ENCODE results near the gene ELL2. TPM values are rescaled to one million over a fixed set of nuclear protein-coding genes. Genes with fewer than 3 reads are reported as not detected.
"Not testable (repeated sequence)": the region's sequence is repeated elsewhere in the genome, so short reads cannot be mapped to it uniquely, and the experiment has no call there.

Gene ELL2
- total and polyA plus RNA-seq, 9 of the 15 experiments (the other 6 are each of a cell fraction or from before 2014, with no cell fraction given): 4.3 to 18.3 (median 14.5) TPM

DNA sequence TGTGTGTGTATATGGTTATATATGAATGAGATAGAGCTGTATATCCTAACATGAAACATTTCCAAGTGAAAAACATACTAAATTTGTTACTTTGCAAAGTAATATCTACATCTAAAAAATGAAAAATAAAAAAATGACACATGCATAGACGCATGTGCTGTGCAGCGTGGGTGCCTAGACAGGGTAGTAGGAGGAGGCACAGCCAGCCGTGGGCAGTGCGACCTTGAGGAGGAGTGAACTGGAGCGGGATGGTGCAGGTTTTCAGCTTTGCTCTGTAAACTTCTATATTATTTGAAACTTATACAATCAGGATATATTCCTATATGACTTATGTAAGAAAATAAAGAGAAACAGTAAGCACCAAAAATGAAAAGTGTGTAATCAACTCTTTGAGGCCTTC is 124.2 kb downstream of the ELL2 start (continued):
- no peak for TF ChIP-seq ZNF277 (CRISPR knock-in tag; IDR thresholded peaks at IDR 0.05; ENCODE audit: borderline replicate concordance)
- no peak for TF ChIP-seq ZNF707 (CRISPR knock-in tag; conservative IDR thresholded peaks at IDR 0.05)

DNA sequence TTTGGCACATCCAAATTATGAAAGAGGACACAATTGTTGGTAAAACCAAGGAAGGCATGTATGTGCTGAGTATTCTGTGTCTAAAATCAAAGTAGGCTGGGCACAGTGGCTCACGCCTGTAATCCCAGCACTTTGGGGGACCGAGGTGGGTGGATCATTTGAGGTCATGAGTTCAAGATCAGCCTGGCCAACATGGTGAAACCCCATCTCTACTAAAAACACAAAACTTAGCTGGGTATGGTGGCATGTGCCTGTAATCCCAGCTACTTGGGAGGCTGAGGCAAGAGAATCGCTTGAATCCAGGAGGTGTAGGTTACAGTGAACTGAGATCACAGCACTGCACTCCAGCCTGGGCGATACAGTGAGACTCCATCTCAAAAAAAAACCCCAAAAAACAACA is 124.7 kb downstream of the ELL2 start:
- DNase-seq (ENCODE audit: extremely low read depth in 1 of 4, low spot score in 3 of 4); H2AFZ ChIP-seq (ENCODE audit: low read depth, low read length); H4K20me1 ChIP-seq (replicated peaks; ENCODE audit: control insufficient read depth, insufficient read depth, low read length); H3K9me3 ChIP-seq (replicated peaks; ENCODE audit: control insufficient read depth, insufficient read depth, low read depth, low read length); H3K4me2 ChIP-seq (ENCODE audit: insufficient read depth, low read length); intact Hi-C loops (cut with micrococcal nuclease); H3K4me3 ChIP-seq; H3K79me2 ChIP-seq (ENCODE audit: control insufficient read depth, insufficient read depth, low read length); H3K9ac ChIP-seq (ENCODE audit: insufficient read depth in 1 of 2, low read depth in 2 of 2, low read length in 2 of 2); CTCF ChIA-PET (ENCODE audit: low intra/inter-chr PET ratio); FAIRE-seq; H3K9me1 ChIP-seq (ENCODE audit: control insufficient read depth, insufficient read depth, low read length); H3K27me3 ChIP-seq (ENCODE audit: control insufficient read depth in 2 of 2, insufficient read depth in 2 of 2, low read length in 2 of 2); H3K36me3 ChIP-seq (ENCODE audit: control insufficient read depth, insufficient read depth, low read length); ATAC-seq; BruUV-seq (replicated peaks); H3K4me1 ChIP-seq (replicated peaks in 1 of 2; ENCODE audit: control insufficient read depth in 2 of 2, insufficient read depth in 2 of 2, low read length in 2 of 2); H3K27ac ChIP-seq (ENCODE audit: extremely low read depth, low read depth, low read length): not testable (repeated sequence)
- WGBS (ENCODE audit: insufficient coverage, low coverage, missing lambda C conversion rate): 42% methylated on average over 4 of the region's 4 CpGs
- in situ Hi-C loops (cut with MboI): loop anchor here (25.0 kb wide), 1 partner anchor 875 kb away; no protein-coding TSS in a partner anchor
- POLR2A ChIA-PET: interaction anchor here (0.6 kb wide), 1 partner anchor 32 kb away, joined by 4 read pairs; no protein-coding TSS in a partner anchor

DNA sequence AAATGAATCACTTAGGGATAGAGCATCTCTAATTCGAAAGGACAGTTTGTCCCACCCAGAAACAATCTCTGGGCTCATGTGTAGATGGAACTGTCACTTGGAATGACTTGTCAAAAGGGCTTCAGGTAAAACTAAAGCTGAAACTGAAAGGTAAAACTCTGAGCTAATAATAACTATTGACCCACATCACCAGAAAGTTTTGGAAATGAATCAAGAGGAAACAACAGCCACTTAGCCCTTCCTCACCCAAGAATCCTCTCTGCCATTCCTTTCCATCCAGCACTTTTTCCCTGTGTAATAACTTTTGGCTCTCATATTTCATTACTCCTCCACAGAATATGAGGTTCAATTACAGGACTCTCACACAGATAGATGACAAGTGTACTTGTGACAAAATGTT is 125.1 kb downstream of the ELL2 start:
- BruUV-seq (replicated peaks): no TSS peak
- Histone ChIP-seq H3K9me3 (replicated peaks; ENCODE audit: control insufficient read depth, insufficient read depth, low read depth, low read length) (no peaks in the 10 kb centered on the region), H3K9ac (ENCODE audit: insufficient read depth in 1 of 2, low read depth in 2 of 2, low read length in 2 of 2) (no peak overlapping the region), H3K36me3 (ENCODE audit: control insufficient read depth, insufficient read depth, low read length) (no peaks in the 10 kb centered on the region), H3K79me2 (ENCODE audit: control insufficient read depth, insufficient read depth, low read length) (no peaks in the 10 kb centered on the region), H3K4me2 (ENCODE audit: insufficient read depth, low read length) (no peak overlapping the region), H2AFZ (ENCODE audit: low read depth, low read length) (no peak overlapping the region), H4K20me1 (replicated peaks; ENCODE audit: control insufficient read depth, insufficient read depth, low read length) (no peaks in the 10 kb centered on the region), H3K27me3 (ENCODE audit: control insufficient read depth in 2 of 2, insufficient read depth in 2 of 2, low read length in 2 of 2) (no peaks in the 10 kb centered on the region), H3K9me1 (ENCODE audit: control insufficient read depth, insufficient read depth, low read length) (no peaks in the 10 kb centered on the region), H3K27ac (ENCODE audit: extremely low read depth, low read depth, low read length) (no peak overlapping the region), H3K4me3 (no peak overlapping the region), H3K4me1 (replicated peaks in 1 of 2; ENCODE audit: control insufficient read depth in 2 of 2, insufficient read depth in 2 of 2, low read length in 2 of 2) (peaks cover 4 to 5% of the 10 kb centered on the region in 2 experiments; a peak in 2 of 5 replicates)
- ChIA-PET POLR2A (no interaction called here), CTCF (ENCODE audit: low intra/inter-chr PET ratio) (no interaction called here)
- 29% methylated on average over 1 of the region's 1 CpG for WGBS (ENCODE audit: insufficient coverage, low coverage, missing lambda C conversion rate)
- FAIRE-seq: no peak
- intact Hi-C loops (cut with micrococcal nuclease): no loop called here
- ATAC-seq: no peak
- in situ Hi-C loops (cut with MboI): loop anchor here (25.0 kb wide), 1 partner anchor 874 kb away; no protein-coding TSS in a partner anchor
- no peak for DNase-seq (ENCODE audit: extremely low read depth in 1 of 4, low spot score in 3 of 4)
- TF ChIP-seq ZNF175 (CRISPR knock-in tag; IDR thresholded peaks at IDR 0.05; ENCODE audit: low read depth): no peak
- TF ChIP-seq KDM4B (IDR thresholded peaks at IDR 0.05; ENCODE audit: borderline replicate concordance in 2 of 2, low read depth in 1 of 2): no peak
- no peak for TF ChIP-seq SMARCC2 (IDR thresholded peaks at IDR 0.05; ENCODE audit: low read depth)
- no peak for TF ChIP-seq SAFB2 (IDR thresholded peaks at IDR 0.05; ENCODE audit: borderline replicate concordance, low read depth, low read length, severe bottlenecking)
- no peak for TF ChIP-seq COPS2 (conservative IDR thresholded peaks at IDR 0.05)
- TF ChIP-seq SMARCB1 (IDR thresholded peaks at IDR 0.05; ENCODE audit: insufficient read length, low read depth): no peak
- TF ChIP-seq HDAC6 (IDR thresholded peaks at IDR 0.05; ENCODE audit: low read depth, low read length): no peak
- TF ChIP-seq, protein P1, sequence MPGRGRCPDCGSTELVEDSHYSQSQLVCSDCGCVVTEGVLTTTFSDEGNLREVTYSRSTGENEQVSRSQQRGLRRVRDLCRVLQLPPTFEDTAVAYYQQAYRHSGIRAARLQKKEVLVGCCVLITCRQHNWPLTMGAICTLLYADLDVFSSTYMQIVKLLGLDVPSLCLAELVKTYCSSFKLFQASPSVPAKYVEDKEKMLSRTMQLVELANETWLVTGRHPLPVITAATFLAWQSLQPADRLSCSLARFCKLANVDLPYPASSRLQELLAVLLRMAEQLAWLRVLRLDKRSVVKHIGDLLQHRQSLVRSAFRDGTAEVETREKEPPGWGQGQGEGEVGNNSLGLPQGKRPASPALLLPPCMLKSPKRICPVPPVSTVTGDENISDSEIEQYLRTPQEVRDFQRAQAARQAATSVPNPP (IDR thresholded peaks at IDR 0.05; ENCODE audit: borderline replicate concordance, insufficient read depth, insufficient read length): no peak
- no peak for TF ChIP-seq HSF4 (CRISPR knock-in tag; IDR thresholded peaks at IDR 0.05; ENCODE audit: borderline replicate concordance)
- no peak for TF ChIP-seq ZNF184 (CRISPR knock-in tag; IDR thresholded peaks at IDR 0.05)

All from K562 (cell line).